Mesenchymal stem cell (in vitro differentiated cells and primary cell): Measurements from ENCODE around the gene PKD1L1.

Experiments
- DNase-seq: peaks from one replicate; pipeline ENCODE4 v3.0.0-alpha.2; 2013
- H2AFZ ChIP-seq: one replicate; pipeline ENCODE4 v1.6.1; 2013; ENCODE audit warnings: low read depth, mild to moderate bottlenecking, control low read depth, inconsistent platforms, low read length, moderate library complexity
- H2AK5ac ChIP-seq: 2 replicates; pipeline ENCODE4 v1.6.1; 2013; ENCODE audit warnings: low read length, moderate library complexity, mild to moderate bottlenecking, inconsistent platforms; ENCODE audit not compliant: severe bottlenecking
- H2BK120ac ChIP-seq: one replicate; pipeline ENCODE4 v1.6.1; 2013; ENCODE audit warnings: low read depth, mild to moderate bottlenecking, inconsistent platforms, low read length, moderate library complexity
- H2BK12ac ChIP-seq, 2 experiments: one replicate each; pipeline ENCODE4 v1.6.1; 2013; ENCODE audit warnings: inconsistent platforms in 2 of 2, low read length in 2 of 2, mild to moderate bottlenecking in 2 of 2, moderate library complexity in 2 of 2, control low read depth in 1 of 2
- H2BK15ac ChIP-seq: one replicate; pipeline ENCODE4 v1.6.1; 2013; ENCODE audit warnings: mild to moderate bottlenecking, low read depth, inconsistent platforms; ENCODE audit not compliant: poor library complexity, severe bottlenecking
- H2BK5ac ChIP-seq: 2 replicates; pipeline ENCODE4 v1.6.1; 2013; ENCODE audit warnings: low read depth, mild to moderate bottlenecking, low read length, control low read depth, inconsistent platforms; ENCODE audit not compliant: poor library complexity, severe bottlenecking
- H3K14ac ChIP-seq, 2 experiments: one replicate each; pipeline ENCODE4 v1.6.1; 2013; ENCODE audit warnings: inconsistent platforms in 2 of 2, low read length in 2 of 2, control low read depth in 1 of 2, mild to moderate bottlenecking in 1 of 2, moderate library complexity in 1 of 2
- H3K18ac ChIP-seq, 2 experiments: one replicate each; pipeline ENCODE4 v1.6.1; 2013; ENCODE audit warnings: inconsistent platforms in 2 of 2, low read length in 2 of 2, control low read depth in 1 of 2, low read depth in 1 of 2, mild to moderate bottlenecking in 1 of 2
- H3K23ac ChIP-seq, 2 experiments: one replicate each; pipeline ENCODE4 v1.6.1; 2013; ENCODE audit warnings: inconsistent platforms in 2 of 2, low read length in 2 of 2, mild to moderate bottlenecking in 2 of 2, moderate library complexity in 2 of 2, control low read depth in 1 of 2
- H3K27ac ChIP-seq: 2 replicates; pipeline ENCODE4 v1.5.1; 2013; ENCODE audit warnings: mild to moderate bottlenecking, moderate library complexity, low read length, control low read depth, inconsistent platforms; ENCODE audit not compliant: poor library complexity, severe bottlenecking
- H3K27me3 ChIP-seq, 2 experiments: 2 replicates each; pipeline versions ENCODE4 v1.6.1 to v1.7.0; 2013; ENCODE audit warnings: low read length in 2 of 2, mild to moderate bottlenecking in 2 of 2, moderate library complexity in 2 of 2, control low read depth in 1 of 2, inconsistent platforms in 1 of 2; ENCODE audit not compliant: control insufficient read depth in 1 of 2, insufficient read depth in 1 of 2
- H3K36me3 ChIP-seq, 2 experiments: 2 replicates each; pipeline versions ENCODE4 v1.6.1 to v1.7.0; 2013; ENCODE audit warnings: low read length in 2 of 2, control low read depth in 1 of 2, inconsistent platforms in 1 of 2, low read depth in 1 of 2, mild to moderate bottlenecking in 1 of 2; ENCODE audit not compliant: insufficient read depth in 2 of 2, control insufficient read depth in 1 of 2
- H3K4ac ChIP-seq, 2 experiments: one replicate each; pipeline ENCODE4 v1.6.1; 2013; ENCODE audit warnings: inconsistent platforms in 2 of 2, low read length in 2 of 2, mild to moderate bottlenecking in 2 of 2, moderate library complexity in 2 of 2, control low read depth in 1 of 2, low read depth in 1 of 2
- H3K4me1 ChIP-seq: 2 replicates; pipeline ENCODE4 v1.6.1; 2013; ENCODE audit warnings: low read depth, low read length, control low read depth; ENCODE audit not compliant: control insufficient read depth, insufficient read depth
- H3K4me2 ChIP-seq: 2 replicates; pipeline ENCODE4 v1.6.1; 2013; ENCODE audit warnings: low read length, mild to moderate bottlenecking, inconsistent platforms; ENCODE audit not compliant: poor library complexity, severe bottlenecking
- H3K4me3 ChIP-seq, 2 experiments: 2 replicates each; pipeline versions ENCODE4 v1.5.1 to v1.7.0; 2013; ENCODE audit warnings: low read length in 2 of 2, mild to moderate bottlenecking in 2 of 2, control low read depth in 1 of 2, low read depth in 1 of 2; ENCODE audit not compliant: insufficient read depth in 1 of 2
- H3K79me1 ChIP-seq: replicated peaks from 2 replicates; pipeline ENCODE4 v1.6.1; 2013; ENCODE audit warnings: mild to moderate bottlenecking, control low read depth, low read length, inconsistent platforms; ENCODE audit not compliant: poor library complexity, severe bottlenecking
- H3K9ac ChIP-seq: 2 replicates; pipeline ENCODE4 v1.7.0; 2013; ENCODE audit warnings: mild to moderate bottlenecking, low read length, moderate library complexity
- H3K9me3 ChIP-seq: 2 replicates; pipeline ENCODE4 v1.7.0; 2013; ENCODE audit warnings: mild to moderate bottlenecking, low read length; ENCODE audit not compliant: control insufficient read depth
- H4K8ac ChIP-seq: one replicate; pipeline ENCODE4 v1.6.1; 2013; ENCODE audit warnings: inconsistent platforms, mild to moderate bottlenecking, low read length, moderate library complexity
- H4K91ac ChIP-seq: one replicate; pipeline ENCODE4 v1.6.1; 2013; ENCODE audit warnings: mild to moderate bottlenecking, low read length, inconsistent platforms
- WGBS: methylation state at CpG from one replicate; pipeline ENCODE4 v1.1.7; 2013; ENCODE audit warnings: mixed read lengths; 5-methylcytosine and 5-hydroxymethylcytosine counted together

Gene PKD1L1

DNA sequence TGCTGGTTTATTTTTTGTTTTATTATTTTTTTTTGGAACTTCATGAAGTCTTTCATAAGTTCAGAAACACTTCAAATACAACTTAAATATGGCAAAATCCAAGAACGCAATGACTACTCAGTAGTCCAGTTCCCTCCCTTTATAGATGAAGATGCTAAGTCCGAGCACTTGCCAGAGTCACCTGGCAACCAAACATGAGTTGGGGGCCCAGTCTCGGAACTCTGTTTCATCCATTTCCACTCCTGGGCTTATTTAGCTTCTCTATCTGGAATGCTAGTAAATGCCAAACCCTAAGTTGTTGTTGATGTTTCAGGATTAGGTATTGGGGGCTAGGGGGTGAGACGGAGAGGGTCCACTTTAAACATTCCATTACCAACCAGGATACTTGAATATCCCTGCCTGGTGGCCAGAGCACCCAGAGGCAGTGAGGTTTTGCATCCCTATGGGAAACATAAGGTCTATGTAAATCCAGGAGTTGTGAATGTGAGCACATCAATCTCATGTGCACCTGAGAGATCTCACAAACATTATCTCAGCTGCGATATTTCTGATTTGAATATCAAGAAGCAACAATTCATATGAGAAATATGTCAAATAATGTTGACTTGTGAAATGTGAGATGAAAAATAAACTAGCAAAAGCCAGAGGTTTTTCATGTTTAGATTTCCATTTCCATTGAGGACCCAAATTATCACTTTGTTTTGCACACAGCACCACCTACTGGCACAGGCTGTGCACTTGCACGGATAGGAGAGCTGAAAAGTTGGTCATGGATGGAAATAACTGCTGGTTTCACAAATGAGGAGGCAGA lies 129.3 kb downstream of the PKD1L1 start:
- no peak overlapping the region for H2AFZ ChIP-seq
- no peak overlapping the region for H2BK5ac ChIP-seq
- H3K4me1 ChIP-seq = peaks cover 7% of the 10 kb centered on the region
- no peaks in the 10 kb centered on the region for H3K9me3 ChIP-seq
- peak; percentile 80 for DNase-seq
- peak overlapping the region in 1 of 2 experiments; percentile 64 for H3K4ac ChIP-seq
- H3K27ac ChIP-seq = no peak overlapping the region
- WGBS = 72% methylated on average over 3 of the region's 6 CpGs
- H3K4me3 ChIP-seq = no peak overlapping the region
- H3K27me3 ChIP-seq = no peaks in the 10 kb centered on the region
- H2BK12ac ChIP-seq = peak overlapping the region; percentile 33 to 69
- H3K36me3 ChIP-seq = no peaks in the 10 kb centered on the region
- H4K91ac ChIP-seq = peak overlapping the region; percentile 59
- H2AK5ac ChIP-seq = peak overlapping the region; percentile 66
- H2BK15ac ChIP-seq = no peak overlapping the region
- H3K18ac ChIP-seq = peak overlapping the region in 1 of 2 experiments; percentile 67
- no peak overlapping the region for H3K14ac ChIP-seq
- no peak overlapping the region for H3K23ac ChIP-seq
- no peak overlapping the region for H3K4me2 ChIP-seq
- H3K79me1 ChIP-seq = no peaks in the 10 kb centered on the region
- peak overlapping the region; percentile 50 for H2BK120ac ChIP-seq
- H4K8ac ChIP-seq = peak overlapping the region; percentile 66
- no peak overlapping the region for H3K9ac ChIP-seq

DNA sequence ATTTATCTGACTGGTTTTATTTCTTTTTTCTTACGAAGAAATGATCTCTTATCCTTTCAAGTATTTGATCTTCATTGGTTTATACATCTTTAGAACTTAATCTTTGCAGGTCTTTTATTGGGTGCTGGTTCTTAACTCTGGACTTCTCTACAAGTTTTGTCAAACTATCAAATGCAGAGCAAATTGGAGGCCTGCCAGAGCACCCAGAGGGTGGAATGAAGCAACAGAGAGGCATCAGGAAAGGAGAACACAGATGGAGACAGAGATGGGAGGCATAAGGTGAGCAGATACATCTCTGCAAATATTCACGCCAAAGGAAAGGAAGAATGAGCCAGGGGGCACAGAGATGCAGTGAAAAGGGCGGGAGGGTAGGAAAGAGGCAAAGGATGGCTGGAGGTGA lies 130.3 kb downstream of the PKD1L1 start:
- no peaks in the 10 kb centered on the region for H3K9me3 ChIP-seq
- H3K4me1 ChIP-seq = peaks cover 8% of the 10 kb centered on the region
- WGBS = 92% methylated on average over 2 of the region's 3 CpGs
- peak overlapping the region; percentile 28 to 31 for H3K18ac ChIP-seq
- peak overlapping the region; percentile 1 for H2AK5ac ChIP-seq
- H4K91ac ChIP-seq = no peak overlapping the region
- H3K14ac ChIP-seq = no peak overlapping the region
- no peak overlapping the region for H2BK5ac ChIP-seq
- no peak overlapping the region for H2BK120ac ChIP-seq
- H3K23ac ChIP-seq = no peak overlapping the region
- H2BK15ac ChIP-seq = no peak overlapping the region
- H3K79me1 ChIP-seq = no peaks in the 10 kb centered on the region
- H3K36me3 ChIP-seq = no peaks in the 10 kb centered on the region
- no peak overlapping the region for H3K4me3 ChIP-seq
- H2AFZ ChIP-seq = no peak overlapping the region
- no peak for DNase-seq
- H3K27me3 ChIP-seq = peaks cover 0 to 8% of the 10 kb centered on the region in 2 experiments
- peak overlapping the region; percentile 47 for H4K8ac ChIP-seq
- peak overlapping the region in 1 of 2 experiments; percentile 5 for H3K4ac ChIP-seq
- H3K27ac ChIP-seq = no peak overlapping the region
- H3K4me2 ChIP-seq = no peak overlapping the region
- H3K9ac ChIP-seq = no peak overlapping the region
- H2BK12ac ChIP-seq = peak overlapping the region; percentile 50 to 99

DNA sequence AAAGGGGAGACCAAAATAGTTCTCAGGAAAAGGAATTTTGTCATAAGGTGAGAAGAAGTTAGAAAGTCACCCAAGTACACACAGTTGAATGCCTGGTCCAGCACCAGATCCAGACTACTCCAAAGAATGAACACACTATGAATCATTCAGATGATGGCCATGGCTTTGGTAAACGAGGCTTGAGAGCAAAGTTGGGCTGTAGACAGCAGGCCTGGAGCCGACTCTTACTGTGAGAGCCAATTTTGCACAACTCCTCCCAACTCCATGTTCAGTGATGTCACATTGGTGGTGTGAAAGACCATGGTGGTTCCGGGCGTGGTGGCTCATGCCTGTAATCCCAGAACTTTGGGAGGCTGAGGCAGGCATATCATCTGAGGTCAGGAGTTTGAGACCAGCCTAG lies 131.6 kb downstream of the PKD1L1 start:
- peaks cover 10% of the 10 kb centered on the region for H3K4me1 ChIP-seq
- peak overlapping the region; percentile 26 to 85 for H3K18ac ChIP-seq
- 72% methylated on average over 4 of the region's 4 CpGs for WGBS
- peak overlapping the region; percentile 57 for H2AK5ac ChIP-seq
- peak overlapping the region in 1 of 2 experiments; percentile 18 for H3K14ac ChIP-seq
- peaks cover 0 to 12% of the 10 kb centered on the region in 2 experiments for H3K27me3 ChIP-seq
- H2BK120ac ChIP-seq = no peak overlapping the region
- H3K9me3 ChIP-seq = no peaks in the 10 kb centered on the region
- no peak overlapping the region for H3K9ac ChIP-seq
- H4K91ac ChIP-seq = peak overlapping the region; percentile 23
- H2BK12ac ChIP-seq = peak overlapping the region; percentile 75 to 99
- peaks cover 0 to 4% of the 10 kb centered on the region in 2 experiments for H3K36me3 ChIP-seq
- DNase-seq = peak; percentile 39
- no peak overlapping the region for H3K4me3 ChIP-seq
- no peak overlapping the region for H3K4me2 ChIP-seq
- no peaks in the 10 kb centered on the region for H3K79me1 ChIP-seq
- H3K27ac ChIP-seq = no peak overlapping the region
- peak overlapping the region in 1 of 2 experiments; percentile 73 for H3K4ac ChIP-seq
- H2BK15ac ChIP-seq = no peak overlapping the region
- H4K8ac ChIP-seq = peak overlapping the region; percentile 45
- H2AFZ ChIP-seq = no peak overlapping the region
- no peak overlapping the region for H2BK5ac ChIP-seq
- H3K23ac ChIP-seq = no peak overlapping the region

DNA sequence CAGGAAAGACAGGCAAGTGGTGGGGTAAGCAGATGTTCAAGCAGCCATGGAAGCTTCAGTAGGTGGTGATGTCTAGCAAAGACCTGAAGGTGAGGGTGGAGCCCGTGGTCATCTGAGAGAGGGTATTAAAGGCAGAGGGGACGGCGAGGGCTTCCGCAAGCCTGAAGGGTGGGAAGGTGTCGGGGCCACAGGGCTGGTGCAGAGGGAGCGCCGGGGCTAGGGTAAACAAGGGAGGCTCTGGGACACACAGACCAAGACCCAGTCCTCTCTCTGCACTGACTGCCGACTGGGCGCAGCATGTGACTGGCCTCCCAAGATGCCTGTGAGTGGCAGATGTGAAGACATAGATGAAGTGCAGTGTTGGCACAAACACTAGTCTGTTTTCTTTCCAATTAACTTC lies 132.4 kb downstream of the PKD1L1 start:
- H3K27ac ChIP-seq = no peak overlapping the region
- H2BK120ac ChIP-seq = no peak overlapping the region
- H3K14ac ChIP-seq = no peak overlapping the region
- peaks cover 0 to 5% of the 10 kb centered on the region in 2 experiments for H3K36me3 ChIP-seq
- peak overlapping the region in 1 of 2 experiments; percentile 71 for H3K18ac ChIP-seq
- H2BK15ac ChIP-seq = no peak overlapping the region
- no peaks in the 10 kb centered on the region for H3K79me1 ChIP-seq
- H3K27me3 ChIP-seq = peaks cover 0 to 12% of the 10 kb centered on the region in 2 experiments
- DNase-seq = no peak
- H4K8ac ChIP-seq = no peak overlapping the region
- H2AFZ ChIP-seq = no peak overlapping the region
- no peak overlapping the region for H3K23ac ChIP-seq
- no peak overlapping the region for H2BK5ac ChIP-seq
- peaks cover 10% of the 10 kb centered on the region for H3K4me1 ChIP-seq
- peak overlapping the region in 1 of 2 experiments; percentile 10 for H3K4ac ChIP-seq
- 95% methylated on average over 7 of the region's 9 CpGs for WGBS
- H2AK5ac ChIP-seq = no peak overlapping the region
- H3K4me2 ChIP-seq = no peak overlapping the region
- no peaks in the 10 kb centered on the region for H3K9me3 ChIP-seq
- peak overlapping the region in 1 of 2 experiments; percentile 93 for H2BK12ac ChIP-seq
- H4K91ac ChIP-seq = peak overlapping the region; percentile 67
- no peak overlapping the region for H3K9ac ChIP-seq
- no peak overlapping the region for H3K4me3 ChIP-seq
